Measurements from ENCODE around the gene ASZ1. TPM values are rescaled to one million over a fixed set of nuclear protein-coding genes. Genes with fewer than 3 reads are reported as not detected.

Gene ASZ1
- total RNA-seq, 1 experiment from 2014 or later: not detected

DNA sequence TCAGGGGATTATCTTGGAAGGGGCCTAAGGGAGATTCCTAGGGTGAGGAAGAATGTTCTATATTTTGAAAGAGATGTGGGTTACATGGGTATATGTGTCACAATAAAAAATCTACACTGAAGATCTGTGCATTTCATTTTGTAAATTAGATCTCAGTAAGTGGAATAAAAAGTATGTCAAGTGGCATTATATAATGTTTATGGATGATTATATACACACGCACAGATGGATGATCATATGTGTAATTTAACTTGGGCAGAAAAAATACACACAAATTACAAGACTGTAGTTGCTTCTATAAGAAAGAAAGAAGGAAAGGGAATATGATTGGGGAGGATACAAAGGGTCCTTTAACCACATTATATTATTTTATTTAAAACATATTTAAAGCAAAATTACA is 18.5 kb downstream of the ASZ1 start:
- no peak for TF ChIP-seq EZH2phosphoT487 (IDR thresholded peaks at IDR 0.05; ENCODE audit: borderline replicate concordance)
- no peak for TF ChIP-seq YY1 (IDR thresholded peaks at IDR 0.05; ENCODE audit: extremely low read depth, insufficient replicate concordance, low read depth, low read length)
- TF ChIP-seq, protein P1, sequence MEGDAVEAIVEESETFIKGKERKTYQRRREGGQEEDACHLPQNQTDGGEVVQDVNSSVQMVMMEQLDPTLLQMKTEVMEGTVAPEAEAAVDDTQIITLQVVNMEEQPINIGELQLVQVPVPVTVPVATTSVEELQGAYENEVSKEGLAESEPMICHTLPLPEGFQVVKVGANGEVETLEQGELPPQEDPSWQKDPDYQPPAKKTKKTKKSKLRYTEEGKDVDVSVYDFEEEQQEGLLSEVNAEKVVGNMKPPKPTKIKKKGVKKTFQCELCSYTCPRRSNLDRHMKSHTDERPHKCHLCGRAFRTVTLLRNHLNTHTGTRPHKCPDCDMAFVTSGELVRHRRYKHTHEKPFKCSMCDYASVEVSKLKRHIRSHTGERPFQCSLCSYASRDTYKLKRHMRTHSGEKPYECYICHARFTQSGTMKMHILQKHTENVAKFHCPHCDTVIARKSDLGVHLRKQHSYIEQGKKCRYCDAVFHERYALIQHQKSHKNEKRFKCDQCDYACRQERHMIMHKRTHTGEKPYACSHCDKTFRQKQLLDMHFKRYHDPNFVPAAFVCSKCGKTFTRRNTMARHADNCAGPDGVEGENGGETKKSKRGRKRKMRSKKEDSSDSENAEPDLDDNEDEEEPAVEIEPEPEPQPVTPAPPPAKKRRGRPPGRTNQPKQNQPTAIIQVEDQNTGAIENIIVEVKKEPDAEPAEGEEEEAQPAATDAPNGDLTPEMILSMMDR (IDR thresholded peaks at IDR 0.05 in 2 of 3, conservative IDR thresholded peaks at IDR 0.05 in 1 of 3; ENCODE audit: borderline replicate concordance in 1 of 3, insufficient read depth in 1 of 3, low read depth in 2 of 3, low read length in 2 of 3): no peak
- TF ChIP-seq, protein P2, sequence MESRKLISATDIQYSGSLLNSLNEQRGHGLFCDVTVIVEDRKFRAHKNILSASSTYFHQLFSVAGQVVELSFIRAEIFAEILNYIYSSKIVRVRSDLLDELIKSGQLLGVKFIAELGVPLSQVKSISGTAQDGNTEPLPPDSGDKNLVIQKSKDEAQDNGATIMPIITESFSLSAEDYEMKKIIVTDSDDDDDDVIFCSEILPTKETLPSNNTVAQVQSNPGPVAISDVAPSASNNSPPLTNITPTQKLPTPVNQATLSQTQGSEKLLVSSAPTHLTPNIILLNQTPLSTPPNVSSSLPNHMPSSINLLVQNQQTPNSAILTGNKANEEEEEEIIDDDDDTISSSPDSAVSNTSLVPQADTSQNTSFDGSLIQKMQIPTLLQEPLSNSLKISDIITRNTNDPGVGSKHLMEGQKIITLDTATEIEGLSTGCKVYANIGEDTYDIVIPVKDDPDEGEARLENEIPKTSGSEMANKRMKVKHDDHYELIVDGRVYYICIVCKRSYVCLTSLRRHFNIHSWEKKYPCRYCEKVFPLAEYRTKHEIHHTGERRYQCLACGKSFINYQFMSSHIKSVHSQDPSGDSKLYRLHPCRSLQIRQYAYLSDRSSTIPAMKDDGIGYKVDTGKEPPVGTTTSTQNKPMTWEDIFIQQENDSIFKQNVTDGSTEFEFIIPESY (IDR thresholded peaks at IDR 0.05; ENCODE audit: extremely low read depth, insufficient replicate concordance, low read length): no peak
- no peak for TF ChIP-seq EGR1 (IDR thresholded peaks at IDR 0.05; ENCODE audit: low read depth)
- TF ChIP-seq POLR2A (IDR thresholded peaks at IDR 0.05; ENCODE audit: borderline replicate concordance, extremely low read depth, insufficient read depth, insufficient read length): no peak
- no peak for TF ChIP-seq SP1 (IDR thresholded peaks at IDR 0.05; ENCODE audit: low read depth)
- no peak overlapping the region for H3K4me3 ChIP-seq (replicated peaks in 1 of 2; ENCODE audit: low read depth in 1 of 2, low read length in 2 of 2)
- H3K79me2 ChIP-seq (ENCODE audit: insufficient read depth, low read length): no peaks in the 10 kb centered on the region
- no peaks in the 10 kb centered on the region for H3K9me2 ChIP-seq (ENCODE audit: insufficient read depth)
- no peaks in the 10 kb centered on the region for H3K4me1 ChIP-seq (ENCODE audit: control insufficient read depth in 1 of 2, insufficient read depth in 2 of 2, low read length in 2 of 2)
- no peak overlapping the region for H3K27ac ChIP-seq (ENCODE audit: low read depth, low read length)
- DNase-seq (ENCODE audit: low read depth, low spot score) (no peak), ATAC-seq (no peak)
- BruUV-seq (replicated peaks): no TSS peak
- intact Hi-C loops (cut with micrococcal nuclease): no loop called here
- H3K4me2 ChIP-seq (ENCODE audit: low read length): no peak overlapping the region
- ChIA-PET RAD21 (ENCODE audit: low non-redundant PET in 1 of 2, low total read pairs in 2 of 2, uncharacterized antibody in 2 of 2, unreplicated experiment in 2 of 2) (no interaction called here), POLR2A (no interaction called here), CTCF (no interaction called here)
- no peaks in the 10 kb centered on the region for H4K20me1 ChIP-seq (ENCODE audit: insufficient read depth)
- no peak overlapping the region for H2AFZ ChIP-seq (ENCODE audit: low read depth, low read length, poor library complexity, severe bottlenecking)
- H3K9me3 ChIP-seq (ENCODE audit: control insufficient read depth in 1 of 2, insufficient read depth in 1 of 2, low read depth in 1 of 2, low read length in 2 of 2): no peaks in the 10 kb centered on the region
- H3K9ac ChIP-seq (ENCODE audit: low read length): no peak overlapping the region
- no peaks in the 10 kb centered on the region for H3K36me3 ChIP-seq (ENCODE audit: control insufficient read depth in 1 of 2, insufficient read depth in 2 of 2, low read length in 2 of 2)
- no peaks in the 10 kb centered on the region for H3K27me3 ChIP-seq (ENCODE audit: insufficient read depth, low read length)

Measured in HCT116 (cell line).